HG02981 (cell line): ENCODE measurements around the gene BMP2K.

Experiments used
- ATAC-seq: cut with Tn5 transposase; IDR thresholded peaks from one replicate; pipeline ENCODE4 v1.9.1; 2021; ENCODE audit warnings: mild to moderate bottlenecking, moderate library complexity; ENCODE audit not compliant: unreplicated experiment

BMP2K gene

GRCh38 chr4:78763763-78764387, 12.3 kb upstream of the BMP2K start:
- ATAC-seq, result no peak

- no peak for ATAC-seq
These were observed 11.6 kb upstream of the BMP2K start for GRCh38 chr4:78764498-78764961.

- no peak for ATAC-seq
These were observed 10.6 kb upstream of the BMP2K start for GRCh38 chr4:78765432-78766006.

- no peak for ATAC-seq
These were observed 10.1 kb upstream of the BMP2K start for GRCh38 chr4:78766026-78766425.

GRCh38 chr4:78766650-78767049, 9.5 kb upstream of the BMP2K start:
- ATAC-seq, result peak; percentile 82

GRCh38 chr4:78767350-78767749, 8.8 kb upstream of the BMP2K start:
- ATAC-seq, result peak; percentile 58

DNA sequence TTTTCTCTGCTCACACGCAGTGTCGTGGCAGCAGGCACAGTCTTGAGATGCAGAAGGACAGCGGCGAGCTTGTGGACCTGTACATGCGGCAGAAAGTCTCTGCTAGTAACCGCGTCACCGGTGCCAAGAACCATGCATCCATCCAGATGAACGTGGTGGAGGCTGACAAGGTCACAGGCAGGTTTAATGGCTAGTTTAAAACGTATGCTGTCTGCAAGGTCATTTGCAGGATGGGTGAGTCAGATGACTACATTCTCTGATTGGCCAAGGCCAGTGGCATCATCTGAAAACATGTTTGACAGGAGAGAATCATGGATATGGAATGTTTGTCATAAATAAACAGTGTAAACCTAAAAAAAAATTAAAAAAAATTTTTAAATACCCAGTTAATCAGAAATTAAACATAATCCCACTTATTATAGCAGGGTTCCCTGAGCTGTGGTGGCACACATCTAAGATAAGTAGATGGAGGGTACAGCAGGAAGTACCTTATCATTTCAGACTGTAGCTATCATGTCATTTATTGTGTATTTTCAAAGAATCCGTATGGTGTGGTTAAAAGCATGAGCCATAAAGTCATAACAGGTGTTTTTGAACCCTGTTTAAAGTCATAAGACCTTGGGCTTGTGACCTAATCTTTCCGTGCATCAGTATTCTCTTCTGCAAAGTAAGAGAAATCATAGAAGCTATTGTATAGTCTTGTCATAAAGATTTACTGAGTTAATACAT, 7.5 kb upstream of the BMP2K start:
- no peak for ATAC-seq

- no peak for ATAC-seq
These were observed 6.0 kb upstream of the BMP2K start for GRCh38 chr4:78770091-78770642.

DNA sequence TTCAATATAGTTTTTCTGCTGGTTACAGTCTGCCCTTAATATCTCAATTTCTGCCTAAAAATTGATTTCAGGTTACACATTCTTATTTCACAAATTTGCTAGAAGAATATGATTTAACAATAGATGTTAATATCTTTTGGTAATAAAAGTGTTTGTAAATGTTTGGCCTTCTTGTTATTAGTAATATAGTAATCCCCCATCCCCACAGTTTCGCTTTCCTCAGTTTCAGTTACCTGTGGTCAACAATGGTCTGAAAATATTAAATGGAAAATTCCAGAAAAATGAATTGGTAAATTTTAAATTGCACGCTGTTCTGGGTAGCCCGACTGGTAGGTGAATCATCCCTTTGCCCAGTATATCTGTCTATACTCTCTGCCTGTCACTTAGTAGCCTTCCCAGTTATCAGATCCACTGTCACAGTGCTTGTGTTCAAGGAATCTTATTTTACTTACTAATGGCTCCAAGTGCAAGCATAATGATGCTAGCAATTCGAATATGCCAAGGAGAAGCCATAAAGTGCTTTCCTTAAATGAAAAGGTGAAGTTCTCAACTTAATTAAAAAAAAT, 3.5 kb upstream of the BMP2K start:
- no peak for ATAC-seq

GRCh38 chr4:78774417-78774816, 1.7 kb upstream of the BMP2K start:
- ATAC-seq, result no peak

GRCh38 chr4:78775303-78776078, 659 bp upstream of the BMP2K start:
- peak; percentile 41 for ATAC-seq

DNA sequence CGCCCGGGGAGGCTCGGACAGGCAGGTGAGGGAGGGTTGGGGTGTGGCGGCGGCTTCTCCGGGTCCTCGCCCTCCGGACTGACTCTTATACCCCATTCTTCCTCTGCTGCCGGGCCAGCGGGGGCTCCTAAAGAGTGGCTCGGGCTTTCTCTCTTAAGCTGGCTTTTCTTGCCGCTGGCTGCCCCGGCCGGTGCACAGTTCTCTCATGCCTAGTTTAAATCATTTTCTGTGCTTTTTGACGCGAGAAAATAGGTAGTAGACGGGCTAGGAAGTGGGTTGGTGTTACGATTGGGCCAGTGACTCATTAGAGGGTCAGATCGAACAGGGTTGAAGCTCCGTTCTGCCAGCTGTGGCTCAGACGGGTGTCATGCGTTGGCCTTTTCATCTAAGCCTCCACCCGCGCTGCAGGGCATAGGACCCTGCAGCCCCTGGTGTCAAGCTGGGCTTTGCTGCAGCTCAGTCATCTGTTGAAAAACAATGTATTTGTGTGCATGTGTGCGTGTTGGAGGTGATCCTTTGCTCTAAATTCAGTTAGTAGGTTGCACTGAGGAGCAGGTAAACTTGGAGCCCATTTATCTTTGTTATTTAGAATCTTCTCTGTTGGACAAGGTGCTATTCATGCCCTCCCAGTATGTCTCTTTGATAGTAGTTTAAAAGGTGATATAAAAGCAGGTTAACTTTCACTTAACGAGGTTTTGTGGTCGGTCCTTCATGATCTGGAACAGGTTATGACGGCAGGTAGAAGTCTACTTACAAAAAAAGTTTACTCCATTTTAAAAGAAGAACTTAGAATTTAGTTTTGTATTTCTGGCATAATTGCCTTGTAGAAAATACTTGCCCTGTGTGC, 802 bp downstream of the BMP2K start:
- ATAC-seq, result peak; percentile 34

DNA sequence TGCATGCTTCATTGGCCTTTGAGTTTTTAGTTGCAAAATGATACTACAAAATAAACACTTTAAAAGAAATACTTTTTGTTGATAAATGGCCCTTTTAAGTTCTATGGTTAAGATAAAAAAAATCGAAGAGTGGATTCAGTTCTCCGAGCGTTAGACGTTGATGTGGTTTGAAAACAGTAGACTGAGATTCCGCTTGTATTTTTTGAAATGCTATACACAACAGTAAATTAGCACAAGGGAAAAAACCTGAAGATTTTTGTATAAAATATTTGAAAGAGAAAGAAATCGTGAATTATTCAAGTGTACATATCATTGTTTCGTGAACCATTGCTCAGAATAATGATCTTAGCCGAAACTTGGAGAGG, 1.4 kb downstream of the BMP2K start:
- no peak for ATAC-seq

DNA sequence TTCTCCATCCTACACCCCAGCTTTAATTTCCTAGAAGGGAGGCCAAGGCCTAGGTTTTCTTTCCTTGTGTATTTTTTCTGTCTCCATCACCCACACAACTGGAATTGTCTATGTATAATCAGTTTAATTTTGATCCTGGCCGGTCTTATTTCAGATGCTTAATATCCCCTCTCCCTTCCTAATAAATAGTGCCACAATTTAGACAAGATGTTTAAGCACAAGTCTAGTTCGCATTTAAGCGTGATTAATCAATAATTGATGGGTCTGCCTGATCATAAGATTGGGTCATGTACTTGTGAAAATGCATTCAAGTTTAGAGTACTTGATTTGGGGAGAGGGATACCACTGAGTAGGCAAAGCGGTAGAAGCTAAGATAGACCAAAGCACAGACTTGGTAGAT, 2.4 kb downstream of the BMP2K start:
- no peak for ATAC-seq

DNA sequence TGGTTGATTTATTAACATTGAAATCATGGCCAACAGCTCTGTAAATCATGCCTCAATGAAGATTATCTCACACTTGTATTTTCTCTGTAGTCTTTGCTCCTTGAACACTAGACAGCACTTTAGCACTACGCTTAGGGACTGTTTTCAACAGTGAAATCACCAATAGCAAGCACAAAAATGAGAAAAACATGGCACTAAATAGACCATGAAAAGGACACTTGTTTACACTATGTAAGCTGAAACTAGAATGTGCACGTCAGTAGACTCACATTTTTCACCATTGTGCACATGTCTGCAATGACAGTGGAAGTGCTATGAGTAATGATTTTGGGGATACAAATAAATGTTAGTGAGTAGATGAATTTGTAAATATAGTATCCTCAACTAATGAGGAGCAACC, 3.1 kb downstream of the BMP2K start:
- ATAC-seq, result no peak

- ATAC-seq, result no peak
These were observed 3.9 kb downstream of the BMP2K start for GRCh38 chr4:78780093-78780492.

DNA sequence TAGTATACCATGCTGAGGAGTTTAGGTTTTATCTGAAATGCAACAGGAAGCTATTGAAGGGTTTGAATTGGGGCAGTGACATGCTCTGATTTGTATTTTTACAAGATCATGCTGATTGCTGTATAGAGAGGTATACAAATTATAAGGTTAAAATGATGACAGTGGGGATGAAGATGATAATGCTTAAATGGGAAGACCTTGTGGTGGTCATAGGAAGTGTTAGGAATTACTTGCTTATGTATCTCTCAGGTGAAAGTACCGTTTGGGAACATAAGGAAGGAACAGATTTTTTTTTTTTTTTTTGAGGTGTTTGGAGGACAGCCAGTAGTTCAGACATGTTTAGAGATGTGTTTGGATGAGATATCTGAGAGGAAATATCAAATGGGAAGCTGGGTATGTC, 5.0 kb downstream of the BMP2K start:
- no peak for ATAC-seq

DNA sequence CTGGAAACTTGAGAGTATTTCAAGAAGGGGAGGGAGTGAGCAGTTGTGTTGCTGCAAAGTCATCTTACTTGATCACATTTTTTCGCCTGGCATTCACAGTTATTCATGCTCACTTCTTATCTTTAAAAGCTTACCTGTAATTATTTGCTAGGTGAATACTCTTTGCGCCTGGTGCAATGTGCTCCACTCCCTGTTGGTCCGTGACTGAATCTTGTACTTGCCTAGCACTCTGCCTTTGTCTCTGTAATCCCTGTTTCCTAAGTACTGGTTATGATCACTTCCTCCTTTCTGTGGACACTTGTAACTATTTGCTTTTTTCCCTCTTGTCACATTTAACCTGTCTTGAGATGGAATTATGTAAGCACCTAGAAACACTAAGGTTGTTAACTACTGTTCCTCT, 5.8 kb downstream of the BMP2K start:
- no peak for ATAC-seq

DNA sequence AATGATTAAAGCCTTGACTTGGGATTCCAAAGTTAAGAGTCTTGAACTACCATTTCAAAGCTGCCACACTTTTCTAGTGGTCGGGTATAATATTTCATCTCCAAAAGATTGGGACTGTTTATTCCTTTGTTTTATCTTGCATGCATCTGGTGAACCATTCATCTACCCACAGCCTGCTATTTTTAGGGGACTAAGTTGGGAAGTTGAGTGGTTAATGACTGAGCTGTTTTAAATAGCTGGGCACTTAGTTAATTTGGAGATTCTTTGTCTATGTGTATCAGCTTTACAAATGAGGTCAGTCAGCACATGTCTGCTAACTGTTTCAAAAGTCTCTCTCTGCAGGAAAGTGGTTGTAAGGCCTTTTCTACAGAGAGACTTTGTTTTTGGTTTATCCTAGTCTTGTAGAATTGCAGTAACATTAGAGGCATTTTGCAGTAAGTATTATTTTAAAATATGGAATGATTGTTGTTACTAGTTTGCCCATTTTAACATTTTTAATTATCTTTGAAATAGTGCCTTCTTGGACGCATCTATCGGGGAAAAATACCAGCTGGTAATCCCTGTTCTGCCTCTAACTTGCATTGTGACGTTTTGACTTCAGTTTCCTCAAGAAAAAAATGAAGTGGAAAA, 8.2 kb downstream of the BMP2K start:
- no peak for ATAC-seq
